ENCODE data around the gene CFAP100. TPM values are rescaled to one million over a fixed set of nuclear protein-coding genes. Genes with fewer than 3 reads are reported as not detected.

CFAP100 gene
- total RNA-seq, 4 donors from 2014 or later, result not detected

GRCh38 chr3:126450219-126450618 lies 55.5 kb downstream of the CFAP100 start:
- intact Hi-C loops (cut with DNase I; ENCODE audit: low total_unique reads), result no loop called here
- DNase-seq (ENCODE audit: low spot score in 2 of 2), result peak in 1 of 2 donors; percentile 69
- TF ChIP-seq POLR2A (IDR thresholded peaks at IDR 0.05) (no peak), CTCF (IDR thresholded peaks at IDR 0.05) (no peak)
- H3K4me3 ChIP-seq (ENCODE audit: low read depth, poor library complexity, severe bottlenecking), result no peak overlapping the region
- WGBS, 2 donors, result 79 to 80% methylated on average over 9 of the region's 9 CpGs

GRCh38 chr3:126450744-126451143 lies 56.0 kb downstream of the CFAP100 start:
- WGBS, 2 donors, result 90 to 98% methylated on average over 3 of the region's 3 CpGs
- no peak for TF ChIP-seq CTCF (IDR thresholded peaks at IDR 0.05)
- TF ChIP-seq POLR2A (IDR thresholded peaks at IDR 0.05), result no peak
- peak in 1 of 2 donors; percentile 62 for DNase-seq (ENCODE audit: low spot score in 2 of 2)

GRCh38 chr3:126451511-126451910 lies 56.8 kb downstream of the CFAP100 start:
- TF ChIP-seq CTCF (IDR thresholded peaks at IDR 0.05) (no peak), POLR2A (IDR thresholded peaks at IDR 0.05) (no peak)
- intact Hi-C loops (cut with DNase I; ENCODE audit: low total_unique reads), result no loop called here
- no peak overlapping the region for H3K4me3 ChIP-seq (ENCODE audit: low read depth, poor library complexity, severe bottlenecking)
- peak in 1 of 2 donors; percentile 72 for DNase-seq (ENCODE audit: low spot score in 2 of 2)
- WGBS, 2 donors, result 91 to 92% methylated on average over 12 of the region's 12 CpGs

More at GRCh38 chr3:126450744-126451143, 56.0 kb downstream of the CFAP100 start:
- intact Hi-C loops (cut with DNase I; ENCODE audit: low total_unique reads), result no loop called here
- H3K4me3 ChIP-seq (ENCODE audit: low read depth, poor library complexity, severe bottlenecking), result no peak overlapping the region

- 91% methylated on average over 9 of the region's 9 CpGs for WGBS, 2 donors
- no peak overlapping the region for H3K4me3 ChIP-seq (ENCODE audit: low read depth, poor library complexity, severe bottlenecking)
- TF ChIP-seq POLR2A (IDR thresholded peaks at IDR 0.05) (no peak), CTCF (IDR thresholded peaks at IDR 0.05) (no peak)
- intact Hi-C loops (cut with DNase I; ENCODE audit: low total_unique reads), result no loop called here
- no peak for DNase-seq (ENCODE audit: low spot score in 2 of 2)
These were observed 57.5 kb downstream of the CFAP100 start for GRCh38 chr3:126452213-126452612.

- H3K4me3 ChIP-seq (ENCODE audit: low read depth, poor library complexity, severe bottlenecking), result no peak overlapping the region
- TF ChIP-seq POLR2A (IDR thresholded peaks at IDR 0.05) (no peak), CTCF (IDR thresholded peaks at IDR 0.05) (no peak)
- no peak for DNase-seq (ENCODE audit: low spot score in 2 of 2)
- 79 to 91% methylated on average over 1 of the region's 1 CpG for WGBS, 2 donors
- intact Hi-C loops (cut with DNase I; ENCODE audit: low total_unique reads), result no loop called here
These were observed 59.3 kb downstream of the CFAP100 start for GRCh38 chr3:126454025-126454424.
